HG02870 (cell line): Measurements from ENCODE around the gene ZNRF3.
A peak's percentile ranks its signal among the peaks of the same experiment; 100 is the strongest.
"Not testable (repeated sequence)": the region's sequence is repeated elsewhere in the genome, so short reads cannot be mapped to it uniquely, and the experiment has no call there.

Experiments
- ATAC-seq: cut with Tn5 transposase; IDR thresholded peaks from one replicate; pipeline ENCODE4 v1.9.1; 2021; ENCODE audit warnings: mild to moderate bottlenecking, moderate library complexity; ENCODE audit not compliant: unreplicated experiment

Gene ZNRF3

GRCh38 chr22:28905256-28905832, 22.0 kb downstream of the ZNRF3 start:
- no peak for ATAC-seq

- no peak for ATAC-seq
Observed at GRCh38 chr22:28906312-28906711, 22.9 kb downstream of the ZNRF3 start.

- peak; percentile 77 for ATAC-seq
Observed at GRCh38 chr22:28907311-28908008, 24.1 kb downstream of the ZNRF3 start.

- ATAC-seq = not testable (repeated sequence)
Observed at GRCh38 chr22:28908810-28909209, 25.4 kb downstream of the ZNRF3 start.

- ATAC-seq = no peak
Observed at GRCh38 chr22:28909375-28909774, 26.0 kb downstream of the ZNRF3 start.

GRCh38 chr22:28910569-28911303, 27.4 kb downstream of the ZNRF3 start:
- no peak for ATAC-seq

- ATAC-seq = no peak
Observed at GRCh38 chr22:28911304-28911690, 27.9 kb downstream of the ZNRF3 start.

GRCh38 chr22:28911777-28912669, 28.7 kb downstream of the ZNRF3 start:
- ATAC-seq = no peak

- ATAC-seq = no peak
Observed at GRCh38 chr22:28914201-28914600, 30.8 kb downstream of the ZNRF3 start.

- no peak for ATAC-seq
Observed at GRCh38 chr22:28915969-28916368, 32.6 kb downstream of the ZNRF3 start.

- no peak for ATAC-seq
Observed at GRCh38 chr22:28917747-28918549, 34.6 kb downstream of the ZNRF3 start.

- ATAC-seq = no peak
Observed at GRCh38 chr22:28918550-28919271, 35.3 kb downstream of the ZNRF3 start.

- ATAC-seq = no peak
Observed at GRCh38 chr22:28920757-28921584, 37.6 kb downstream of the ZNRF3 start.

- no peak for ATAC-seq
Observed at GRCh38 chr22:28921585-28921879, 38.2 kb downstream of the ZNRF3 start.

GRCh38 chr22:28922540-28923244, 39.3 kb downstream of the ZNRF3 start:
- ATAC-seq = no peak

- ATAC-seq = no peak
Observed at GRCh38 chr22:28923826-28924732, 40.7 kb downstream of the ZNRF3 start.

- ATAC-seq = no peak
Observed at GRCh38 chr22:28925916-28926315, 42.5 kb downstream of the ZNRF3 start.
